Esophagus squamous epithelium (tissue), 5 donors: ENCODE data around the gene MOG. TPM values are rescaled to one million over a fixed set of nuclear protein-coding genes. Genes with fewer than 3 reads are reported as not detected.

Source experiments
- DNase-seq: peaks from one replicate; lab custom pipeline; 2025; lab: John Stamatoyannopoulos, UW
- H3K27ac ChIP-seq, 4 donors: fragments of 200-600 bp; sonication (generic); one replicate each; pipeline ENCODE4 v1.5.1; 2016 to 2019; ENCODE audit warnings: mild to moderate bottlenecking in 1 of 4
- H3K27me3 ChIP-seq, 4 donors: fragments of 200-600 bp; sonication (generic); 1 replicate in 3 of 4; 2 replicates in 1 of 4; pipeline versions ENCODE4 v1.5.1 to v1.6.0; 2017 to 2021; ENCODE audit warnings: antibody characterized with exemption in 1 of 4
- H3K36me3 ChIP-seq, 3 donors: fragments of 200-600 bp; sonication (generic); one replicate each; pipeline ENCODE4 v1.5.1; 2016 to 2019
- H3K4me1 ChIP-seq, 3 donors: fragments of 200-600 bp; sonication (generic); one replicate each; pipeline ENCODE4 v1.5.1; 2017 to 2019
- H3K4me3 ChIP-seq, 4 donors: fragments of 200-600 bp; sonication (generic); 1 replicate in 3 of 4; 2 replicates in 1 of 4; pipeline ENCODE4 v1.5.1; 2016 to 2019; ENCODE audit warnings: mild to moderate bottlenecking in 2 of 4, moderate library complexity in 1 of 4
- H3K9me3 ChIP-seq, 3 donors: fragments of 200-600 bp; sonication (generic); one replicate each; pipeline ENCODE4 v1.5.1; 2016 to 2019
- POLR2A ChIP-seq, 4 donors: fragments of 450-650 bp; IDR thresholded peaks; one replicate each; pipeline ENCODE4 v1.6.1; 2017; ENCODE audit warnings: antibody characterized with exemption in 4 of 4, mild to moderate bottlenecking in 4 of 4, moderate library complexity in 3 of 4
- WGBS, 2 donors: methylation state at CpG; one replicate each; pipeline ENCODE4 v1.1.5; 2018; 5-methylcytosine and 5-hydroxymethylcytosine counted together
- intact Hi-C: fragments of 100-400 bp; cut with DNase I; formaldehyde crosslinking; loops from one replicate; pipeline ENCODE4 v1.15.0; 2022
- total RNA-seq, 4 donors: library from RNA; depleted of rRNA; stranded (reverse); fragments of >200 nt; gene quantifications; one replicate each; pipeline ENCODE4 v1.1.0, GENCODE V29; 2016
- TF ChIP-seq, protein P1 (sequence below), 6 experiments: fragments of 450-650 bp in 4 of 6; fragments of 200-600 bp in 2 of 6; sonication (generic) in 2 of 6; IDR thresholded peaks; one replicate each; pipeline ENCODE4 v1.5.1; 2016 to 2019; ENCODE audit warnings: antibody characterized with exemption in 6 of 6, mild to moderate bottlenecking in 4 of 6, moderate library complexity in 4 of 6
- donor health status: DM: yes; HTN: yes; CAD: no.

The MOG gene
- total RNA-seq, 4 donors from 2014 or later, result not detected

DNA sequence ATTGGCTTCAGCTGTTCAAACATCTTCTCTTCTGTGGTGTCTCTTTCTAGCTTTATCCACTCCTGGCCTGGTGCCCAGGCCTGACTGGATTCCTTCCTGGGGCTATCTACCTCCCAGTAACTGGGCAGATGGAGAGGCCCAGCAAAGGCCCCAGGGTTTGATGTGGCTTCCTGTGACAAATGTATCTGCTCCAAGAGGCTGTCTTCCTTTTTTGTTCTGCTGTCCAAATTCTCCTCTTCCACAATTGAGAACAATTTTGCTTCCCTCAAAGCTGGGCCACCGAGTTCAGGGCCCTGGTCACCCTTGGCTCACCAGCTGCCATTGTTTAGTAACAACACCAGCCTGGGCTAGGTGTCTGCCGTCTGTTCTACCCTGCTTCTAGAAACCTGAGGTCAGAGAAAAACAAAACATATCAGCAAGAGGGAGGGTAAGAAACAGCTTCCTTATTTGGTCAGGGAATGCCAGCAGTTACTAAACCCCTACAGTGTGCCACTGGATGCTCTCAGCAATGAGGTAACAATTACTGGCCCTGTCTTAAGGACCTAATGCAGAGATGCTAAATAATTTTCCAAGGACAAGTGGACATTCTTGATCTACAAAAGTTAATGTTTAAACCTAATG is 20.2 kb downstream of the MOG start:
- H3K27me3 ChIP-seq, result peaks cover 0 to 13% (median 0%) of the 10 kb centered on the region in 4 donors
- TF ChIP-seq POLR2A (IDR thresholded peaks at IDR 0.05), result no peak
- TF ChIP-seq, protein P1, sequence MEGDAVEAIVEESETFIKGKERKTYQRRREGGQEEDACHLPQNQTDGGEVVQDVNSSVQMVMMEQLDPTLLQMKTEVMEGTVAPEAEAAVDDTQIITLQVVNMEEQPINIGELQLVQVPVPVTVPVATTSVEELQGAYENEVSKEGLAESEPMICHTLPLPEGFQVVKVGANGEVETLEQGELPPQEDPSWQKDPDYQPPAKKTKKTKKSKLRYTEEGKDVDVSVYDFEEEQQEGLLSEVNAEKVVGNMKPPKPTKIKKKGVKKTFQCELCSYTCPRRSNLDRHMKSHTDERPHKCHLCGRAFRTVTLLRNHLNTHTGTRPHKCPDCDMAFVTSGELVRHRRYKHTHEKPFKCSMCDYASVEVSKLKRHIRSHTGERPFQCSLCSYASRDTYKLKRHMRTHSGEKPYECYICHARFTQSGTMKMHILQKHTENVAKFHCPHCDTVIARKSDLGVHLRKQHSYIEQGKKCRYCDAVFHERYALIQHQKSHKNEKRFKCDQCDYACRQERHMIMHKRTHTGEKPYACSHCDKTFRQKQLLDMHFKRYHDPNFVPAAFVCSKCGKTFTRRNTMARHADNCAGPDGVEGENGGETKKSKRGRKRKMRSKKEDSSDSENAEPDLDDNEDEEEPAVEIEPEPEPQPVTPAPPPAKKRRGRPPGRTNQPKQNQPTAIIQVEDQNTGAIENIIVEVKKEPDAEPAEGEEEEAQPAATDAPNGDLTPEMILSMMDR (IDR thresholded peaks at IDR 0.05), result no peak
- DNase-seq, result no peak
- H3K9me3 ChIP-seq, result no peaks in the 10 kb centered on the region
- H3K4me3 ChIP-seq, result no peak overlapping the region
- 14 to 43% methylated on average over 1 to 2 of the region's 2 CpGs for WGBS, 2 donors
- H3K27ac ChIP-seq, result no peak overlapping the region
- no peaks in the 10 kb centered on the region for H3K36me3 ChIP-seq
- intact Hi-C loops, result no loop called here
- no peaks in the 10 kb centered on the region for H3K4me1 ChIP-seq

DNA sequence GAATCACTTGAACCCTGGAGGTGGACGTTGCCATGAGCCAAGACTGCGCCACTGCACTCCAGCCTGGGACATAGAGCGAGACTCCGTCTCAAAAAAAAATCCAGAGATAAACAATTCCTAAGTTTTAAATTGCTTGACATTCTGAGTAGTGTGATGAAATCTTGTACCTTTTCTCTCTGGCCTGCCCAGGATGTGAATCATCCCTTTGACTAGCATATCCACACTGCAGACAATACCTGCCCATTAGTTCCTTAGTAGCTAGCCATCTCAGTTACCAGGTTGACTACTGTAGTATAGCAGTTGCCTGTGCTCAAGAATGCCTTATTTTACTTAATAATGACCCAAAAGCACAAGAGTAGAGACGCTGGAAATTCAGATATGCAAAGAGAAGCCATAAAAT is 21.2 kb downstream of the MOG start:
- DNase-seq, result no peak
- intact Hi-C loops, result no loop called here
- no peak overlapping the region for H3K4me3 ChIP-seq
- H3K27ac ChIP-seq, result no peak overlapping the region
- no peaks in the 10 kb centered on the region for H3K9me3 ChIP-seq
- H3K4me1 ChIP-seq, result no peaks in the 10 kb centered on the region
- H3K27me3 ChIP-seq, result peaks cover 0 to 13% (median 0%) of the 10 kb centered on the region in 4 donors
- no peaks in the 10 kb centered on the region for H3K36me3 ChIP-seq
- TF ChIP-seq, protein P1 (IDR thresholded peaks at IDR 0.05), result no peak
- TF ChIP-seq POLR2A (IDR thresholded peaks at IDR 0.05), result no peak
- 51 to 57% methylated on average over 5 of the region's 5 CpGs for WGBS, 2 donors

DNA sequence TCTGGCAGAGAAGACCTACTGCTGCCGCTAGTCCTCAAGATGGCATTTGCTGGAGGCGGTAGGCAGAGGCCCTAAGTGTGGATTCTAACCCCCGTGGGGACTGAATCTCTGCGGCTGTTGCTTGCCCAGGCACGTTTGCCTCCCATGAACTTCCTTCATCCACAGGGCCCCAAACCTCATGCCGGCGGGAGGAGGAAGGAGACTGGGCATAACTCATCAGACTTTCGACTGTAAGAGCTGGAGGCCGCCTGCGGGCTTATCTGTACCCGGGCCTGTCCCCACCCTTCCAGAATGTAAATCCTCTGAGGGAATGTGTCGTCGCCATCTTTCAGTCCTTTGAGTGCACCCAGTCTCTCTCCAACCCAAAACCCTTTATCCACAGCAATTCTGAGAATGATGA is 23.1 kb downstream of the MOG start:
- intact Hi-C loops, result no loop called here
- Histone ChIP-seq H3K4me1 (no peaks in the 10 kb centered on the region), H3K4me3 (no peak overlapping the region), H3K36me3 (no peaks in the 10 kb centered on the region), H3K27me3 (peaks cover 0 to 13% (median 0%) of the 10 kb centered on the region in 4 donors), H3K9me3 (no peaks in the 10 kb centered on the region), H3K27ac (no peak overlapping the region)
- TF ChIP-seq, protein P1 (IDR thresholded peaks at IDR 0.05), result no peak
- TF ChIP-seq POLR2A (IDR thresholded peaks at IDR 0.05), result no peak
- DNase-seq, result no peak
- 51 to 71% methylated on average over 9 to 13 of the region's 13 CpGs for WGBS, 2 donors

DNA sequence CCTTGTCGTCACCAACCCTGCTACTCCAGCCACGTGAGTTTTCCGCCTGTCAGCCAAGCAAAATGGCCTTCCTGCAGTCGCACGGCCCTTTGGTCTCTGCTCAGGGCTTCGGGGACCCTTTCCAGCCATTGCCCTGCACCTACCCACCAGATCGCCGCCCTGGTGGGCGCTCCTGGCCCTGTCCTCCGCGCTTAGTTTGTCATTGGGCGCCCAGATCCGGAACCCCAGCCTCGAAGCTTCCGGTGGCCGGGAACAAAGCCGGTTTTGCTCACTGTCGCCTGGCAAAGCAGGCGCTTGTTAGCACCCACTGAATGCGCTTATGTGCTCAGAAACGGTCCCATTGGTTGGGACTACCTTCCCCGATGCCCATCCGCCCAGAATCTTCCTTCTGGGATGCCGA is 23.5 kb downstream of the MOG start:
- Histone ChIP-seq H3K4me3 (peak overlapping the region in 1 of 4 donors; percentile 50), H3K9me3 (no peaks in the 10 kb centered on the region), H3K27ac (no peak overlapping the region), H3K27me3 (peaks cover 0 to 13% (median 0%) of the 10 kb centered on the region in 4 donors), H3K36me3 (no peaks in the 10 kb centered on the region), H3K4me1 (no peaks in the 10 kb centered on the region)
- 80 to 83% methylated on average over 12 to 13 of the region's 24 CpGs for WGBS, 2 donors
- TF ChIP-seq POLR2A (IDR thresholded peaks at IDR 0.05), result no peak
- TF ChIP-seq, protein P1 (IDR thresholded peaks at IDR 0.05), result no peak
- no peak for DNase-seq
- intact Hi-C loops, result no loop called here

DNA sequence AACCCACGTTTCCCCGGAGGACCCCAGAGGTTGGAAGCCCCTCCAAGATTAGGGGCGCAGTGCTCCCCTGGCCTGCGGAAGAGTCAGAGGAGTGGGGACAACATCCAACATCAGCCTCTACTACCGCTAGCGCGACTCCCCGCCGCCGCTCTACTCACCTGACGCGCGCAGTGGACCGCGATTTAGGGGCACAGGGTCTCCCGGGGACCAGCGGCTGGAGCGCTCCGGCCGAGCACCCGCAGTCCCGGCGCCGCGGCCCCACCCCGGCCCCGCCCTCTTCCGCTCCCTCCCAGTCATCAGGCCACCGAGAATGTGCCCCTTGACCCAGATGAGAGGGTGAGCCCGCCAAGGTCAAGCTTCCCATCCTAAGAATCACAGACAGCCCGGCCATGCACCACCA is 24.0 kb downstream of the MOG start, which contains the start of gene ZFP57:
TSS of gene ZFP57 (minus strand) at position 249 of the 400 bp plus-strand sequence. CDS start 4,149 bp downstream, outside the sequence.
- Histone ChIP-seq H3K36me3 (no peaks in the 10 kb centered on the region), H3K27me3 (peaks cover 0 to 13% (median 0%) of the 10 kb centered on the region in 4 donors), H3K27ac (no peak within 1 kb of the TSS), H3K4me3 (peak within 1 kb of the TSS in 1 of 4 donors; percentile 50), H3K4me1 (no peaks in the 10 kb centered on the region), H3K9me3 (no peaks in the 10 kb centered on the region)
- no peak for DNase-seq
- WGBS, 2 donors, result 33 to 83% methylated on average over 1 to 11 of the region's 31 CpGs
- TF ChIP-seq POLR2A (IDR thresholded peaks at IDR 0.05), result no peak
- TF ChIP-seq, protein P1 (IDR thresholded peaks at IDR 0.05), result no peak
- intact Hi-C loops, result no loop called here
